Prostate gland (tissue), 2 donors: ENCODE measurements around the gene SEMA5A. TPM values are rescaled to one million over a fixed set of nuclear protein-coding genes. Genes with fewer than 3 reads are reported as not detected.
A peak's percentile ranks its signal among the peaks of the same experiment; 100 is the strongest.

Experiments used
- DNase-seq: peaks from one replicate; pipeline ENCODE4 v3.0.0-alpha.2; 2019; ENCODE audit warnings: low spot score
- H3K27ac ChIP-seq, 2 donors: fragments of 200-600 bp; sonication (generic); 2 replicates each; pipeline ENCODE4 v1.5.1; 2017 to 2019
- H3K27me3 ChIP-seq: fragments of 200-600 bp; sonication (generic); replicated peaks from 2 replicates; pipeline ENCODE4 v1.5.1; 2019; ENCODE audit not compliant: insufficient read depth
- H3K36me3 ChIP-seq, 2 donors: fragments of 200-600 bp; sonication (generic); 1 replicate in 1 of 2; 2 replicates in 1 of 2; pipeline versions ENCODE4 v1.5.1 to v1.8.1; 2017 to 2019
- H3K4me1 ChIP-seq: fragments of 200-600 bp; sonication (generic); replicated peaks from 2 replicates; pipeline ENCODE4 v1.5.1; 2019
- H3K4me3 ChIP-seq, 2 donors: fragments of 200-600 bp; sonication (generic); 2 replicates each; pipeline ENCODE4 v1.5.1; 2017 to 2019
- H3K9me3 ChIP-seq: fragments of 200-600 bp; sonication (generic); 2 replicates; pipeline ENCODE4 v1.5.1; 2017
- CTCF ChIP-seq, 4 experiments: fragments of 200-600 bp in 2 of 4; fragments of 450-650 bp in 2 of 4; sonication (generic) in 2 of 4; IDR thresholded peaks; 1 replicate in 3 of 4; 2 replicates in 1 of 4; pipeline ENCODE4 v1.5.1; 2016 to 2019; ENCODE audit warnings: antibody characterized with exemption in 4 of 4, mild to moderate bottlenecking in 2 of 4, moderate library complexity in 2 of 4
- POLR2A ChIP-seq: fragments of 450-650 bp; IDR thresholded peaks from one replicate; pipeline ENCODE4 v1.6.1; 2016; ENCODE audit warnings: antibody characterized with exemption, mild to moderate bottlenecking
- POLR2AphosphoS5 ChIP-seq: sonication (generic); formaldehyde crosslinking; IDR thresholded peaks from one replicate; pipeline ENCODE4 v1.6.1; 2017; ENCODE audit warnings: antibody characterized with exemption
- WGBS: methylation state at CpG from one replicate; pipeline ENCODE4 v1.1.5; 2018; 5-methylcytosine and 5-hydroxymethylcytosine counted together
- intact Hi-C: fragments of 100-400 bp; cut with DNase I; formaldehyde crosslinking; loops from one replicate; pipeline ENCODE4 v1.14.2; 2022
- total RNA-seq, 2 donors: library from RNA; depleted of rRNA; stranded (reverse); fragments of >200 nt; gene quantifications; one replicate each; pipeline ENCODE4 v1.1.0, GENCODE V29; 2016

The SEMA5A gene
- total RNA-seq, 2 donors from 2014 or later = 4.5 to 21.7 TPM

GRCh38 chr5:9519537-9519936, 26.3 kb downstream of the SEMA5A start:
- intact Hi-C loops = no loop called here
- DNase-seq = no peak
- Histone ChIP-seq H3K9me3 (no peaks in the 10 kb centered on the region), H3K27ac (no peak overlapping the region), H3K4me1 (no peaks in the 10 kb centered on the region), H3K36me3 (no peaks in the 10 kb centered on the region), H3K4me3 (no peak overlapping the region), H3K27me3 (no peaks in the 10 kb centered on the region)
- 58% methylated on average over 4 of the region's 4 CpGs for WGBS
- TF ChIP-seq POLR2AphosphoS5 (peak; percentile 13), POLR2A (no peak)

GRCh38 chr5:9516591-9516990, 29.3 kb downstream of the SEMA5A start:
- no peak overlapping the region for H3K4me3 ChIP-seq
- H3K36me3 ChIP-seq = no peaks in the 10 kb centered on the region
- H3K9me3 ChIP-seq = no peaks in the 10 kb centered on the region
- 84% methylated on average over 5 of the region's 5 CpGs for WGBS
- DNase-seq = no peak
- intact Hi-C loops = no loop called here
- no peak overlapping the region for H3K27ac ChIP-seq
- no peaks in the 10 kb centered on the region for H3K4me1 ChIP-seq
- H3K27me3 ChIP-seq = no peaks in the 10 kb centered on the region
- TF ChIP-seq POLR2AphosphoS5 (no peak), POLR2A (no peak), CTCF (IDR thresholded peaks at IDR 0.05) (no peak)

GRCh38 chr5:9515436-9515835, 30.4 kb downstream of the SEMA5A start:
- H3K9me3 ChIP-seq = no peaks in the 10 kb centered on the region
- TF ChIP-seq POLR2A (no peak), CTCF (IDR thresholded peaks at IDR 0.05) (no peak), POLR2AphosphoS5 (no peak)
- no peaks in the 10 kb centered on the region for H3K36me3 ChIP-seq
- intact Hi-C loops = no loop called here
- no peak for DNase-seq
- H3K27me3 ChIP-seq = no peaks in the 10 kb centered on the region
- no peaks in the 10 kb centered on the region for H3K4me1 ChIP-seq
- no peak overlapping the region for H3K4me3 ChIP-seq
- WGBS = 77% methylated on average over 3 of the region's 3 CpGs
- no peak overlapping the region for H3K27ac ChIP-seq

GRCh38 chr5:9514968-9515367, 30.9 kb downstream of the SEMA5A start:
- intact Hi-C loops = no loop called here
- Histone ChIP-seq H3K36me3 (no peaks in the 10 kb centered on the region), H3K4me3 (no peak overlapping the region), H3K27ac (no peak overlapping the region), H3K9me3 (no peaks in the 10 kb centered on the region), H3K27me3 (no peaks in the 10 kb centered on the region), H3K4me1 (no peaks in the 10 kb centered on the region)
- TF ChIP-seq POLR2A (no peak), POLR2AphosphoS5 (no peak)
- DNase-seq = no peak
- WGBS = 91% methylated on average over 2 of the region's 2 CpGs

- Histone ChIP-seq H3K4me3 (no peak overlapping the region), H3K27ac (no peak overlapping the region), H3K9me3 (no peaks in the 10 kb centered on the region), H3K36me3 (no peaks in the 10 kb centered on the region), H3K27me3 (no peaks in the 10 kb centered on the region), H3K4me1 (no peaks in the 10 kb centered on the region)
- no peak for DNase-seq
- TF ChIP-seq POLR2A (no peak), CTCF (IDR thresholded peaks at IDR 0.05) (peak in 1 of 4 experiments; percentile 15), POLR2AphosphoS5 (no peak)
- 38% methylated on average over 4 of the region's 4 CpGs for WGBS
- intact Hi-C loops = no loop called here
These were observed 32.0 kb downstream of the SEMA5A start for GRCh38 chr5:9513827-9514226.

GRCh38 chr5:9512457-9512856, 33.4 kb downstream of the SEMA5A start:
- Histone ChIP-seq H3K27ac (no peak overlapping the region), H3K4me1 (no peaks in the 10 kb centered on the region), H3K27me3 (no peaks in the 10 kb centered on the region), H3K9me3 (no peaks in the 10 kb centered on the region), H3K4me3 (no peak overlapping the region), H3K36me3 (no peaks in the 10 kb centered on the region)
- WGBS = 10% methylated on average over 4 of the region's 4 CpGs
- peak; percentile 41 for DNase-seq
- no peak for TF ChIP-seq POLR2A
- no peak for TF ChIP-seq CTCF (IDR thresholded peaks at IDR 0.05)
- TF ChIP-seq POLR2AphosphoS5 = peak; percentile 69
- intact Hi-C loops = no loop called here
